B cell (primary cell): ENCODE results near the gene SHB. TPM values are rescaled to one million over a fixed set of nuclear protein-coding genes. Genes with fewer than 3 reads are reported as not detected.

ENCODE experiments used
- ATAC-seq: fragments of 200-7000 bp; cut with Tn5 transposase; one replicate; pipeline ENCODE4 v1.10.0; 2021; ENCODE audit warnings: low read depth, mild to moderate bottlenecking, moderate number of reproducible peaks, moderate library complexity
- CTCF ChIA-PET: fragments of 350-600 bp; sonication (Branson Sonifier 250); formaldehyde crosslinking; loops from one replicate; lab custom pipeline; 2021; ENCODE audit warnings: antibody characterized with exemption, inconsistent platforms; lab: Charles Lee
- POLR2A ChIA-PET: fragments of 350-600 bp; sonication (Branson Sonifier 250); formaldehyde crosslinking; loops from one replicate; lab custom pipeline; 2021; ENCODE audit warnings: antibody characterized with exemption; lab: Charles Lee
- DNase-seq: peaks from one replicate; pipeline ENCODE4 v3.0.0; 2013
- H2AFZ ChIP-seq: 2 replicates; pipeline ENCODE4 v1.6.1; 2012; ENCODE audit warnings: mild to moderate bottlenecking, low read depth, low read length; ENCODE audit not compliant: insufficient read depth, poor library complexity, severe bottlenecking
- H3K27ac ChIP-seq, 2 donors: 1 replicate in 1 of 2; 2 replicates in 1 of 2; pipeline ENCODE4 v1.5.1; 2012 to 2013; ENCODE audit warnings: low read length in 2 of 2, mild to moderate bottlenecking in 2 of 2, moderate library complexity in 1 of 2
- H3K27me3 ChIP-seq, 4 experiments: fragments of 200-600 bp in 1 of 4; sonication (generic) in 1 of 4; replicated peaks in 1 of 4; 1 replicate in 2 of 4; 2 replicates in 2 of 4; pipeline versions ENCODE4 v1.6.1 to v1.7.0; 2013 to 2016; ENCODE audit warnings: low read length in 3 of 4, mild to moderate bottlenecking in 2 of 4, mixed read lengths in 1 of 4, moderate library complexity in 1 of 4; ENCODE audit not compliant: insufficient read depth in 4 of 4, control insufficient read depth in 3 of 4; ENCODE audit errors: control extremely low read depth in 1 of 4
- H3K36me3 ChIP-seq, 2 experiments: replicated peaks in 1 of 2; 1 replicate in 1 of 2; 2 replicates in 1 of 2; pipeline versions ENCODE4 v1.6.1 to v1.7.1; 2013; ENCODE audit warnings: low read length in 1 of 2; ENCODE audit not compliant: insufficient read depth in 2 of 2, control insufficient read depth in 1 of 2; ENCODE audit errors: control extremely low read depth in 1 of 2, extremely low read depth in 1 of 2
- H3K4me1 ChIP-seq, 2 donors: fragments of 200-600 bp in 1 of 2; sonication (generic) in 1 of 2; 1 replicate in 1 of 2; 2 replicates in 1 of 2; pipeline versions ENCODE4 v1.5.1 to v1.6.1; 2013 to 2017; ENCODE audit warnings: low read length in 2 of 2; ENCODE audit not compliant: control insufficient read depth in 2 of 2, insufficient read depth in 2 of 2
- H3K4me2 ChIP-seq: replicated peaks from 2 replicates; pipeline ENCODE3; 2012; ENCODE audit warnings: mild to moderate bottlenecking, low read depth, low read length; ENCODE audit not compliant: poor library complexity, severe bottlenecking
- H3K4me3 ChIP-seq, 5 experiments: fragments of 200-600 bp in 1 of 5; sonication (generic) in 1 of 5; 1 replicate in 3 of 5; 2 replicates in 2 of 5; pipeline versions ENCODE4 v1.5.1 to v1.7.0; 2011 to 2016; ENCODE audit warnings: low read length in 4 of 5, mild to moderate bottlenecking in 4 of 5, low read depth in 2 of 5, control low read depth in 1 of 5, moderate library complexity in 1 of 5; ENCODE audit not compliant: insufficient read depth in 1 of 5; ENCODE audit errors: control extremely low read depth in 1 of 5, extremely low read depth in 1 of 5
- H3K79me2 ChIP-seq: fragments of 200-600 bp; sonication (generic); one replicate; pipeline ENCODE4 v1.6.0; 2016; ENCODE audit warnings: low read length; ENCODE audit not compliant: control insufficient read depth, insufficient read depth
- H3K9ac ChIP-seq: fragments of 200-600 bp; sonication (generic); 2 replicates; pipeline ENCODE4 v1.6.1; 2017; ENCODE audit warnings: mild to moderate bottlenecking, low read length, moderate library complexity
- H3K9me3 ChIP-seq, 3 donors: one replicate each; pipeline versions ENCODE4 v1.6.1 to v1.7.1; 2013; ENCODE audit warnings: low read length in 2 of 3; ENCODE audit not compliant: control insufficient read depth in 2 of 3, insufficient read depth in 1 of 3; ENCODE audit errors: control extremely low read depth in 1 of 3
- H4K20me1 ChIP-seq: 2 replicates; pipeline ENCODE4 v1.6.0; 2012; ENCODE audit warnings: mild to moderate bottlenecking, low read length; ENCODE audit not compliant: insufficient read depth, control insufficient read depth, poor library complexity, severe bottlenecking
- H3K27ac Mint-ChIP-seq: one replicate; pipeline ENCODE4 v1.8.0; 2021; ENCODE audit warnings: mixed read lengths
- H3K27me3 Mint-ChIP-seq: one replicate; pipeline ENCODE4 v1.8.0; 2021; ENCODE audit warnings: mixed read lengths
- H3K4me1 Mint-ChIP-seq: one replicate; pipeline ENCODE4 v1.8.0; 2021; ENCODE audit warnings: mixed read lengths
- H3K4me3 Mint-ChIP-seq: one replicate; pipeline ENCODE4 v1.8.0; 2021; ENCODE audit warnings: mixed read lengths
- H3K9me3 Mint-ChIP-seq: one replicate; pipeline ENCODE4 v1.8.0; 2022; ENCODE audit warnings: mixed read lengths; ENCODE audit not compliant: insufficient read depth
- EZH2 ChIP-seq: IDR thresholded peaks from 2 replicates; pipeline ENCODE4 v1.6.1; 2012; ENCODE audit warnings: borderline replicate concordance, low read depth, mild to moderate bottlenecking, moderate library complexity, low read length; ENCODE audit not compliant: insufficient read depth, poor library complexity, severe bottlenecking
- WGBS: methylation state at CpG from one replicate; pipeline ENCODE4 v1.1.5; 2013; ENCODE audit warnings: missing lambda C conversion rate; ENCODE audit not compliant: insufficient coverage; 5-methylcytosine and 5-hydroxymethylcytosine counted together
- intact Hi-C: fragments of 100-400 bp; cut with micrococcal nuclease; formaldehyde crosslinking; loops from one replicate; pipeline ENCODE4 v1.10.0; 2022
- polyA plus RNA-seq: library from polyadenylated mRNA; depleted of rRNA; stranded (reverse); fragments of >200 nt; gene quantifications from 2 replicates; pipeline ENCODE4 v1.2.3, GENCODE V29; 2012
- total RNA-seq, 2 donors: library from RNA; stranded (reverse); fragments of 120-200 nt in 1 of 2; gene quantifications; 1 replicate in 1 of 2; 2 replicates in 1 of 2; pipeline versions ENCODE4 v1.2.3 to v1.2.4, GENCODE V29; 2013 to 2022
- TF ChIP-seq, protein P1 (sequence below): fragments of 200-600 bp; IDR thresholded peaks from one replicate; pipeline ENCODE4 v1.8.0; 2022; ENCODE audit warnings: antibody characterized with exemption, mild to moderate bottlenecking

Gene SHB
- total and polyA plus RNA-seq, 2 donors (not counting 1 experiment from before 2014, with no cell fraction given), result 0.06 to 1.9 TPM

DNA sequence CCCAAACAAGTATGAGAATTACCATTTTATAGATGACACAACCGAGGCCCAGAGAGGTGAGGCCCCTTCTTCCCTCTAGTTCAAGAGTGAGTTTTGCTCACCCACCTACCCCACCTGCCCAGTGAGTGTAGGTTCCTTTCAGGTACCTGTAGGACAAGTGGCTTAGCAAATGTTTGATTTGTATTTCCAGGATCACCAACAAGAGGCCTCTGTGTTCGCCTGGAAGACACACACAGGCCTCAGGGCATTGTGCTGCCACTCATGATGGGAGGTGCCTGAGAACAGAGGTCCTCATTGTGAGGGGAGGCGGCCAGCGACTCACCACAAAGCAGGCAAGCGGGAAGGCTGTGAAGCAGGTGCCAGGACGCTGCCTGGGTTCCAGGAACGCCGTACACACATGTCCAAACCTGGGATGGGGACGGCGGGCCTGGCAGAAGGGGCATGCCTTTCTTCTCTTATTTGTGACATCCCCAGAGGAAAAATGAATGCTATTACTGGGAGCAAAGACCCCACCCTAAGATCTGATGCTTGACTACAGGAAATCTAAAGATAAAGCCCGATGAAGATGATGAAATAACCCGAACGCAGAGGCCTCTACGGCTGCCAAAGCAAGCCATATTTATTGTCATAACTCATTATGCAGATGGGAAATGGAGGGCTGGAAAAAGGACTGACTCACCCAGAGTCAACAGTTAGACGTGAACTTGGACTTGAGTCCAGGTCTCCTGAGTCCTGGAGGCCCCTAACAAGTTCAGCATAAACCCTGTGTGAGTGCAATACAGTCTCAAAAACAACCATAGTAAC lies 104.9 kb downstream of the SHB start:
- H4K20me1 ChIP-seq, result no peaks in the 10 kb centered on the region
- H3K27ac Mint-ChIP-seq, result no peak overlapping the region
- CTCF ChIA-PET, result no interaction called here
- no peaks in the 10 kb centered on the region for H3K27me3 ChIP-seq
- no peaks in the 10 kb centered on the region for H3K27me3 Mint-ChIP-seq
- no peaks in the 10 kb centered on the region for H3K9me3 Mint-ChIP-seq
- no peaks in the 10 kb centered on the region for H3K4me1 Mint-ChIP-seq
- H3K4me2 ChIP-seq, result no peak overlapping the region
- no peaks in the 10 kb centered on the region for H3K4me1 ChIP-seq
- ATAC-seq, result no peak
- no peaks in the 10 kb centered on the region for H3K36me3 ChIP-seq
- intact Hi-C loops, result no loop called here
- no peak overlapping the region for H3K4me3 Mint-ChIP-seq
- H2AFZ ChIP-seq, result no peak overlapping the region
- TF ChIP-seq, protein P1, sequence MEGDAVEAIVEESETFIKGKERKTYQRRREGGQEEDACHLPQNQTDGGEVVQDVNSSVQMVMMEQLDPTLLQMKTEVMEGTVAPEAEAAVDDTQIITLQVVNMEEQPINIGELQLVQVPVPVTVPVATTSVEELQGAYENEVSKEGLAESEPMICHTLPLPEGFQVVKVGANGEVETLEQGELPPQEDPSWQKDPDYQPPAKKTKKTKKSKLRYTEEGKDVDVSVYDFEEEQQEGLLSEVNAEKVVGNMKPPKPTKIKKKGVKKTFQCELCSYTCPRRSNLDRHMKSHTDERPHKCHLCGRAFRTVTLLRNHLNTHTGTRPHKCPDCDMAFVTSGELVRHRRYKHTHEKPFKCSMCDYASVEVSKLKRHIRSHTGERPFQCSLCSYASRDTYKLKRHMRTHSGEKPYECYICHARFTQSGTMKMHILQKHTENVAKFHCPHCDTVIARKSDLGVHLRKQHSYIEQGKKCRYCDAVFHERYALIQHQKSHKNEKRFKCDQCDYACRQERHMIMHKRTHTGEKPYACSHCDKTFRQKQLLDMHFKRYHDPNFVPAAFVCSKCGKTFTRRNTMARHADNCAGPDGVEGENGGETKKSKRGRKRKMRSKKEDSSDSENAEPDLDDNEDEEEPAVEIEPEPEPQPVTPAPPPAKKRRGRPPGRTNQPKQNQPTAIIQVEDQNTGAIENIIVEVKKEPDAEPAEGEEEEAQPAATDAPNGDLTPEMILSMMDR, result no peak
- no peak for TF ChIP-seq EZH2
- no peak overlapping the region for H3K27ac ChIP-seq
- DNase-seq, result no peak
- POLR2A ChIA-PET, result no interaction called here
- no peak overlapping the region for H3K4me3 ChIP-seq
- no peak overlapping the region for H3K9ac ChIP-seq
- no peaks in the 10 kb centered on the region for H3K79me2 ChIP-seq
- no peaks in the 10 kb centered on the region for H3K9me3 ChIP-seq
- 90% methylated on average over 11 of the region's 15 CpGs for WGBS

DNA sequence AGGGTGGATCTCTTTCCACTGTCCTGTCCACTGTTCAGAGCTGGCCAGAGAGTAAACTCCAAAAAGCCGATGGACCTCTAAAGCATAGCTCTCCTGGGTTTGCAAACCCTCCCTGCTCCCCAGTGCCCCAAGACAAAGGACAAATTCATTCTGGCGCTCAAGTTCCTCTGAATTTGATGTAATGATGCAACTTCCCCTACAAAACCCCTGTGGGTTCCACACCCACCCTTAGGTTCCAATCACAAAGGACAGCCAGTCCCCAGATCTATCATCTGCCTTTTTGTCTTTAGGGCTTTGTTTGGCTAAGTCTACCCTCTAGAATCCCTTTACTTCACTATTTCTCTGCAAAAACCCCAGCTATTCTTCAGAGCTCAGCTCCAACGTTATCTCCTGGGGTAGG lies 107.7 kb downstream of the SHB start:
- no peak overlapping the region for H3K4me3 Mint-ChIP-seq
- H3K9me3 Mint-ChIP-seq, result no peaks in the 10 kb centered on the region
- no peaks in the 10 kb centered on the region for H3K27me3 Mint-ChIP-seq
- DNase-seq (no peak), ATAC-seq (no peak)
- H3K79me2 ChIP-seq, result no peaks in the 10 kb centered on the region
- TF ChIP-seq EZH2, result no peak
- TF ChIP-seq, protein P1, result no peak
- H3K9me3 ChIP-seq, result no peaks in the 10 kb centered on the region
- no peak overlapping the region for H2AFZ ChIP-seq
- no peaks in the 10 kb centered on the region for H3K36me3 ChIP-seq
- no peaks in the 10 kb centered on the region for H3K4me1 Mint-ChIP-seq
- H3K4me3 ChIP-seq, result no peak overlapping the region
- WGBS, result 73% methylated on average over 3 of the region's 3 CpGs
- intact Hi-C loops, result no loop called here
- H3K4me2 ChIP-seq, result no peak overlapping the region
- H3K27ac ChIP-seq, result no peak overlapping the region
- H4K20me1 ChIP-seq, result no peaks in the 10 kb centered on the region
- no peak overlapping the region for H3K27ac Mint-ChIP-seq
- ChIA-PET POLR2A (no interaction called here), CTCF (no interaction called here)
- H3K27me3 ChIP-seq, result no peaks in the 10 kb centered on the region
- H3K4me1 ChIP-seq, result no peaks in the 10 kb centered on the region
- H3K9ac ChIP-seq, result no peak overlapping the region
